CD4-positive, CD25-positive, alpha-beta regulatory T cell (primary cell): ENCODE results near the gene KDELR1. TPM values are rescaled to one million over a fixed set of nuclear protein-coding genes. Genes with fewer than 3 reads are reported as not detected.

Experiments
- ATAC-seq, 2 donors: fragments of 150-1000 bp; cut with Tn5 transposase; one replicate each; pipeline ENCODE4 v1.10.0; 2021; ENCODE audit warnings: low read depth in 2 of 2, moderate number of reproducible peaks in 2 of 2, moderate library complexity in 1 of 2
- DNase-seq, 3 donors: peaks; one replicate each; pipeline versions ENCODE4 v3.0.0 to v3.0.0-alpha.2; 2012 to 2022; ENCODE audit warnings: mixed read lengths in 1 of 3
- H3K27ac ChIP-seq: one replicate; pipeline ENCODE4 v1.7.0; 2013; ENCODE audit warnings: mild to moderate bottlenecking, low read length; ENCODE audit not compliant: insufficient read depth, poor library complexity, severe bottlenecking
- H3K27me3 ChIP-seq: one replicate; pipeline ENCODE4 v1.7.0; 2013; ENCODE audit warnings: low read length; ENCODE audit not compliant: control insufficient read depth, insufficient read depth
- H3K36me3 ChIP-seq: one replicate; pipeline ENCODE4 v1.7.0; 2013; ENCODE audit warnings: mild to moderate bottlenecking, low read length, moderate library complexity; ENCODE audit not compliant: control insufficient read depth, insufficient read depth
- H3K4me1 ChIP-seq: 2 replicates; pipeline ENCODE4 v1.7.0; 2013; ENCODE audit warnings: mild to moderate bottlenecking, low read length; ENCODE audit not compliant: insufficient read depth, control insufficient read depth, poor library complexity, severe bottlenecking
- H3K4me3 ChIP-seq: one replicate; pipeline ENCODE4 v1.7.0; 2013; ENCODE audit warnings: low read depth, mild to moderate bottlenecking, low read length, moderate library complexity
- H3K9me3 ChIP-seq, 2 experiments: 1 replicate in 1 of 2; 2 replicates in 1 of 2; pipeline ENCODE4 v1.7.0; 2013; ENCODE audit warnings: low read length in 2 of 2, mild to moderate bottlenecking in 1 of 2, moderate library complexity in 1 of 2; ENCODE audit not compliant: control insufficient read depth in 2 of 2
- H3K27ac Mint-ChIP-seq, 3 donors: one replicate each; pipeline ENCODE4 v1.8.0; 2020 to 2022; ENCODE audit warnings: mild to moderate bottlenecking in 3 of 3, mixed read lengths in 3 of 3, moderate library complexity in 2 of 3
- H3K27me3 Mint-ChIP-seq: one replicate; pipeline ENCODE4 v1.8.0; 2022; ENCODE audit warnings: mild to moderate bottlenecking, mixed read lengths
- H3K36me3 Mint-ChIP-seq: one replicate; pipeline ENCODE4 v1.8.0; 2020; ENCODE audit warnings: mixed read lengths
- H3K4me1 Mint-ChIP-seq, 4 donors: one replicate each; pipeline ENCODE4 v1.8.0; 2020 to 2022; ENCODE audit warnings: mixed read lengths in 4 of 4, mild to moderate bottlenecking in 1 of 4
- H3K4me3 Mint-ChIP-seq, 4 donors: one replicate each; pipeline ENCODE4 v1.8.0; 2020 to 2022; ENCODE audit warnings: mild to moderate bottlenecking in 4 of 4, mixed read lengths in 4 of 4, moderate library complexity in 3 of 4
- H3K9me3 Mint-ChIP-seq, 7 donors: one replicate each; pipeline ENCODE4 v1.8.0; 2020 to 2022; ENCODE audit warnings: mixed read lengths in 7 of 7, mild to moderate bottlenecking in 3 of 7, moderate library complexity in 2 of 7
- polyA plus RNA-seq, 4 donors: library from polyadenylated mRNA; unstranded; fragments of 300-500 nt; fragmentation: Illumina TruSeq; gene quantifications; one replicate each; pipeline ENCODE4 v1.2.3, GENCODE V29; 2021
- total RNA-seq: library from RNA; stranded (reverse); gene quantifications from one replicate; pipeline ENCODE4 v1.2.3, GENCODE V29; 2022

Gene KDELR1
- total and polyA plus RNA-seq, 5 donors from 2014 or later = 28.8 to 37.6 (median 29.9) TPM

GRCh38 chr19:48418317-48419064, 27.1 kb upstream of the KDELR1 start:
- Histone ChIP-seq H3K27me3 (no peaks in the 10 kb centered on the region), H3K27ac (no peak overlapping the region), H3K36me3 (no peaks in the 10 kb centered on the region), H3K4me3 (no peak overlapping the region), H3K4me1 (peaks cover 17% of the 10 kb centered on the region), H3K9me3 (no peaks in the 10 kb centered on the region)
- H3K36me3 Mint-ChIP-seq = no peaks in the 10 kb centered on the region
- DNase-seq (no peak), ATAC-seq (no peak)
- peaks cover 35% of the 10 kb centered on the region for H3K27me3 Mint-ChIP-seq
- peak overlapping the region in 1 of 3 donors; percentile 69 for H3K27ac Mint-ChIP-seq
- peaks cover 0 to 34% (median 18%) of the 10 kb centered on the region in 4 donors for H3K4me1 Mint-ChIP-seq
- H3K9me3 Mint-ChIP-seq = peaks cover 0 to 1% (median 0%) of the 10 kb centered on the region in 7 donors
- H3K4me3 Mint-ChIP-seq = peak overlapping the region in 3 of 4 donors; percentile 74 to 89 (median 85)

- peak overlapping the region in 1 of 3 donors; percentile 28 for H3K27ac Mint-ChIP-seq
- Histone ChIP-seq H3K27ac (no peak overlapping the region), H3K36me3 (no peaks in the 10 kb centered on the region), H3K4me1 (peaks cover 17% of the 10 kb centered on the region), H3K4me3 (no peak overlapping the region), H3K9me3 (no peaks in the 10 kb centered on the region), H3K27me3 (no peaks in the 10 kb centered on the region)
- ATAC-seq = no peak
- no peaks in the 10 kb centered on the region for H3K36me3 Mint-ChIP-seq
- H3K27me3 Mint-ChIP-seq = peaks cover 34% of the 10 kb centered on the region
- H3K9me3 Mint-ChIP-seq = peaks cover 0 to 1% (median 0%) of the 10 kb centered on the region in 7 donors
- H3K4me3 Mint-ChIP-seq = peak overlapping the region in 3 of 4 donors; percentile 41 to 59 (median 54)
- DNase-seq = no peak
- H3K4me1 Mint-ChIP-seq = peaks cover 0 to 34% (median 18%) of the 10 kb centered on the region in 4 donors
Observed at GRCh38 chr19:48417421-48417820, 26.1 kb upstream of the KDELR1 start.

- Histone ChIP-seq H3K27ac (no peak overlapping the region), H3K27me3 (no peaks in the 10 kb centered on the region), H3K9me3 (no peaks in the 10 kb centered on the region), H3K4me1 (peaks cover 17% of the 10 kb centered on the region), H3K36me3 (no peaks in the 10 kb centered on the region), H3K4me3 (no peak overlapping the region)
- Mint-ChIP-seq H3K27ac (no peak overlapping the region), H3K27me3 (peaks cover 40% of the 10 kb centered on the region), H3K9me3 (peaks cover 0 to 1% (median 0%) of the 10 kb centered on the region in 7 donors), H3K4me1 (peaks cover 0 to 34% (median 18%) of the 10 kb centered on the region in 4 donors), H3K4me3 (peak overlapping the region in 1 of 4 donors; percentile 28), H3K36me3 (no peaks in the 10 kb centered on the region)
- DNase-seq = no peak
- ATAC-seq = no peak
Observed at GRCh38 chr19:48415806-48416221, 24.5 kb upstream of the KDELR1 start.

- peak overlapping the region in 2 of 4 donors; percentile 28 to 81 for H3K4me3 Mint-ChIP-seq
- peaks cover 44% of the 10 kb centered on the region for H3K27me3 Mint-ChIP-seq
- H3K4me1 Mint-ChIP-seq = peaks cover 0 to 34% (median 18%) of the 10 kb centered on the region in 4 donors
- no peak overlapping the region for H3K4me3 ChIP-seq
- H3K36me3 ChIP-seq = no peaks in the 10 kb centered on the region
- ATAC-seq = peak; percentile 50 to 55
- no peaks in the 10 kb centered on the region for H3K27me3 ChIP-seq
- no peaks in the 10 kb centered on the region for H3K36me3 Mint-ChIP-seq
- H3K9me3 Mint-ChIP-seq = peaks cover 0 to 1% (median 0%) of the 10 kb centered on the region in 7 donors
- no peaks in the 10 kb centered on the region for H3K9me3 ChIP-seq
- DNase-seq = peak; percentile 32 to 84 (median 56)
- H3K4me1 ChIP-seq = peaks cover 17% of the 10 kb centered on the region
- H3K27ac ChIP-seq = no peak overlapping the region
- no peak overlapping the region for H3K27ac Mint-ChIP-seq
Observed at GRCh38 chr19:48415395-48415794, 24.0 kb upstream of the KDELR1 start.

- Histone ChIP-seq H3K36me3 (no peaks in the 10 kb centered on the region), H3K4me1 (peaks cover 17% of the 10 kb centered on the region), H3K4me3 (no peak overlapping the region), H3K27me3 (no peaks in the 10 kb centered on the region), H3K9me3 (no peaks in the 10 kb centered on the region), H3K27ac (no peak overlapping the region)
- H3K27ac Mint-ChIP-seq = no peak overlapping the region
- DNase-seq (no peak), ATAC-seq (no peak)
- peaks cover 0 to 1% (median 0%) of the 10 kb centered on the region in 7 donors for H3K9me3 Mint-ChIP-seq
- peak overlapping the region in 3 of 4 donors; percentile 32 to 84 (median 59) for H3K4me3 Mint-ChIP-seq
- H3K36me3 Mint-ChIP-seq = no peaks in the 10 kb centered on the region
- H3K4me1 Mint-ChIP-seq = peaks cover 0 to 30% (median 15%) of the 10 kb centered on the region in 4 donors
- peaks cover 40% of the 10 kb centered on the region for H3K27me3 Mint-ChIP-seq
Observed at GRCh38 chr19:48413879-48414587, 22.7 kb upstream of the KDELR1 start.

- H3K4me1 ChIP-seq = no peaks in the 10 kb centered on the region
- Mint-ChIP-seq H3K4me1 (peaks cover 0 to 12% (median 7%) of the 10 kb centered on the region in 4 donors), H3K4me3 (no peak overlapping the region), H3K9me3 (peaks cover 0 to 2% (median 0%) of the 10 kb centered on the region in 7 donors), H3K27ac (peak overlapping the region in 1 of 3 donors; percentile 58), H3K36me3 (no peaks in the 10 kb centered on the region), H3K27me3 (peaks cover 40% of the 10 kb centered on the region)
- no peak overlapping the region for H3K4me3 ChIP-seq
- no peaks in the 10 kb centered on the region for H3K27me3 ChIP-seq
- ATAC-seq = no peak
- H3K27ac ChIP-seq = no peak overlapping the region
- no peaks in the 10 kb centered on the region for H3K9me3 ChIP-seq
- DNase-seq = no peak
- H3K36me3 ChIP-seq = no peaks in the 10 kb centered on the region
Observed at GRCh38 chr19:48405850-48406249, 14.5 kb upstream of the KDELR1 start.

- Mint-ChIP-seq H3K4me1 (peaks cover 0 to 17% (median 9%) of the 10 kb centered on the region in 4 donors), H3K4me3 (no peak overlapping the region), H3K27me3 (peaks cover 35% of the 10 kb centered on the region), H3K36me3 (no peaks in the 10 kb centered on the region), H3K9me3 (peaks cover 0 to 2% (median 0%) of the 10 kb centered on the region in 7 donors), H3K27ac (no peak overlapping the region)
- ATAC-seq (no peak), DNase-seq (no peak)
- H3K27ac ChIP-seq = no peak overlapping the region
- no peaks in the 10 kb centered on the region for H3K27me3 ChIP-seq
- H3K36me3 ChIP-seq = no peaks in the 10 kb centered on the region
- no peaks in the 10 kb centered on the region for H3K4me1 ChIP-seq
- H3K4me3 ChIP-seq = no peak overlapping the region
- H3K9me3 ChIP-seq = no peaks in the 10 kb centered on the region
Observed at GRCh38 chr19:48405010-48405659, 13.8 kb upstream of the KDELR1 start.
